GM23338 (cell line): ENCODE data around the gene UNK. TPM values are rescaled to one million over a fixed set of nuclear protein-coding genes. Genes with fewer than 3 reads are reported as not detected.

Experiments
- ATAC-seq: fragments of 200-7000 bp; cut with Tn5 transposase; 3 replicates; pipeline ENCODE4 v1.9.1; 2020
- DNase-seq: peaks from one replicate; pipeline ENCODE4 v3.0.0-alpha.2; 2015; ENCODE audit warnings: low spot score
- H2AFZ ChIP-seq: fragments of 200-600 bp; sonication (generic); 2 replicates; pipeline ENCODE4 v1.8.0; 2016; ENCODE audit warnings: antibody characterized with exemption, mild to moderate bottlenecking, moderate library complexity
- H3F3A ChIP-seq: fragments of 200-600 bp; sonication (generic); replicated peaks from 2 replicates; pipeline ENCODE4 v1.8.0; 2017; ENCODE audit warnings: antibody characterized with exemption, mixed run types, low read depth
- H3K27ac ChIP-seq: fragments of 200-600 bp; sonication (generic); 2 replicates; pipeline ENCODE4 v1.6.1; 2016; ENCODE audit warnings: low read depth
- H3K27me3 ChIP-seq: fragments of 200-600 bp; sonication (generic); 2 replicates; pipeline ENCODE4 v1.8.0; 2016; ENCODE audit warnings: mild to moderate bottlenecking, mixed run types, moderate library complexity; ENCODE audit not compliant: insufficient read depth
- H3K36me3 ChIP-seq: fragments of 200-600 bp; sonication (generic); 2 replicates; pipeline ENCODE4 v1.8.0; 2016; ENCODE audit warnings: mild to moderate bottlenecking; ENCODE audit not compliant: insufficient read depth
- H3K4me1 ChIP-seq: fragments of 200-600 bp; sonication (generic); 2 replicates; pipeline ENCODE4 v1.8.0; 2016; ENCODE audit warnings: mild to moderate bottlenecking, moderate library complexity; ENCODE audit not compliant: insufficient read depth
- H3K4me2 ChIP-seq: fragments of 200-600 bp; sonication (generic); 2 replicates; pipeline ENCODE4 v1.7.1; 2017; ENCODE audit warnings: mixed run types
- H3K4me3 ChIP-seq: fragments of 200-600 bp; sonication (generic); 2 replicates; pipeline ENCODE4 v1.6.1; 2016; ENCODE audit warnings: mixed run types
- H3K79me2 ChIP-seq: fragments of 200-600 bp; sonication (generic); replicated peaks from 2 replicates; pipeline ENCODE4 v1.8.0; 2017; ENCODE audit warnings: mild to moderate bottlenecking; ENCODE audit not compliant: insufficient read depth
- H3K9me2 ChIP-seq: fragments of 200-600 bp; sonication (generic); 2 replicates; pipeline ENCODE4 v1.8.0; 2017; ENCODE audit not compliant: insufficient read depth
- H4K20me1 ChIP-seq: fragments of 200-600 bp; sonication (generic); replicated peaks from 2 replicates; pipeline ENCODE4 v1.8.0; 2017; ENCODE audit warnings: mild to moderate bottlenecking; ENCODE audit not compliant: insufficient read depth
- H3K27ac Mint-ChIP-seq: 2 replicates; pipeline ENCODE4 v1.8.0; 2020; ENCODE audit warnings: inconsistent platforms, mild to moderate bottlenecking, moderate library complexity, mixed read lengths
- H3K27me3 Mint-ChIP-seq: 3 replicates; pipeline ENCODE4 v1.8.0; 2022; ENCODE audit warnings: low read depth, mild to moderate bottlenecking, moderate library complexity, mixed read lengths, inconsistent platforms; ENCODE audit not compliant: insufficient read depth, poor library complexity
- H3K36me3 Mint-ChIP-seq: 3 replicates; pipeline ENCODE4 v1.8.0; 2021; ENCODE audit warnings: low read depth, mild to moderate bottlenecking, inconsistent platforms, moderate library complexity, mixed read lengths
- H3K4me1 Mint-ChIP-seq: 3 replicates; pipeline ENCODE4 v1.8.0; 2020; ENCODE audit warnings: mild to moderate bottlenecking, inconsistent platforms, mixed read lengths
- H3K4me3 Mint-ChIP-seq: 3 replicates; pipeline ENCODE4 v1.8.0; 2021; ENCODE audit warnings: moderate library complexity, mild to moderate bottlenecking, inconsistent platforms, mixed read lengths
- H3K9me3 Mint-ChIP-seq: 3 replicates; pipeline ENCODE4 v1.8.0; 2020; ENCODE audit warnings: moderate library complexity, mild to moderate bottlenecking, inconsistent platforms, mixed read lengths
- CREB1 ChIP-seq: fragments of 250-450 bp; sonication (Bioruptor Pico); IDR thresholded peaks from 2 replicates; pipeline ENCODE4 v1.5.0; 2020; ENCODE audit warnings: low read depth, mild to moderate bottlenecking, moderate library complexity
- CTCF ChIP-seq, 2 experiments: fragments of 200-600 bp in 1 of 2; sonication (generic) in 1 of 2; conservative IDR thresholded peaks; 2 replicates each; pipeline versions ENCODE4 v1.5.1 to v1.6.1; 2016 to 2017; ENCODE audit warnings: antibody characterized with exemption in 2 of 2, low read depth in 2 of 2, mild to moderate bottlenecking in 2 of 2, moderate library complexity in 1 of 2
- ETS1 ChIP-seq: IDR thresholded peaks from 2 replicates; pipeline ENCODE4 v1.6.1; 2016; ENCODE audit warnings: antibody characterized with exemption
- EZH2phosphoT487 ChIP-seq: fragments of 200-600 bp; sonication (generic); IDR thresholded peaks from one replicate; pipeline ENCODE4 v1.8.1; 2018; ENCODE audit warnings: antibody characterized with exemption; ENCODE audit not compliant: unreplicated experiment
- JUNB ChIP-seq: IDR thresholded peaks from one replicate; pipeline ENCODE4 v1.6.1; 2016; ENCODE audit warnings: antibody characterized with exemption; ENCODE audit not compliant: unreplicated experiment
- NANOG ChIP-seq: IDR thresholded peaks from 2 replicates; pipeline ENCODE4 v1.6.1; 2016; ENCODE audit warnings: antibody characterized with exemption, borderline replicate concordance
- ZNF114 ChIP-seq: fragments of 250-450 bp; sonication (Bioruptor Pico); IDR thresholded peaks from 2 replicates; pipeline ENCODE4 v1.5.0; 2020; ENCODE audit warnings: mild to moderate bottlenecking, moderate library complexity
- ZNF331 ChIP-seq: fragments of 250-450 bp; sonication (Bioruptor Pico); IDR thresholded peaks from 2 replicates; pipeline ENCODE4 v1.5.0; 2020; ENCODE audit warnings: low read depth, mild to moderate bottlenecking, moderate library complexity
- ZNF462 ChIP-seq: fragments of 250-450 bp; sonication (Bioruptor Pico); IDR thresholded peaks from 2 replicates; pipeline ENCODE4 v1.5.0; 2020; ENCODE audit warnings: mild to moderate bottlenecking, moderate library complexity
- polyA plus RNA-seq: library from polyadenylated mRNA; unstranded; fragments of >200 nt; fragmentation: Nextera tagmentation; extraction: Ambion mirVana; gene quantifications from 2 replicates; pipeline ENCODE4 v1.2.1, GENCODE V29; 2016
- total RNA-seq: library from RNA; depleted of rRNA; stranded (reverse); fragments of >200 nt; shearing (Covaris generic); gene quantifications from 2 replicates; pipeline ENCODE4 v1.2.3, GENCODE V29; 2014

UNK gene
- total and polyA plus RNA-seq, 2 experiments from 2014 or later: 21.8 to 65.2 TPM

DNA sequence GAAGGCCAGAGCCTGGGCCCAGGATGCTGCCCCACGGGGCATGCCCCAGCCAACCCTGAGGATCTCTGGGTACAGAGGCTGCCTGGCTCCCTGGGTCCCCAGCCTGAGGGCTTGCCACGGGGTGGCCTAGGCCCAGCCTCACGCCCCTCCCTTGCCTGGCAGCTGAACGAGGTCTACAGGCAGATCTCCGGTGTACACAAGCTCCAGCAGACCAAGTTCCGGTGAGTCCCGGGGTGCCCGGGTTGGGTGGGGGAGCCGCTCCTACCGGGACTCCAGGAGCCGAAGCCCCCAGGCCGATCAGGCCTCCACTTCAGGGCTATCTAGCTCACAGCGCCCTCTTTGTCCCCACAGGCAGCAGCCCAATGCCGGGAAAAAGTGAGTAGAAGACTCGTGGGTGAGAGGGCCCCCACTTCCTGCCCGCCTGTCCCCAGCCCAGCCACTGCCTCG lies 44.0 kb upstream of the UNK start:
- H3K4me1 Mint-ChIP-seq: 0 out of 3 replicates have a peak, but pooled peaks cover 6% of the 10 kb centered on the region
- H3K27me3 ChIP-seq: no peaks in the 10 kb centered on the region
- H3K27me3 Mint-ChIP-seq: peaks cover 6% of the 10 kb centered on the region
- DNase-seq (no peak), ATAC-seq (peak; percentile 45)
- H3F3A ChIP-seq: no peaks in the 10 kb centered on the region
- H3K36me3 ChIP-seq: no peaks in the 10 kb centered on the region
- H3K27ac ChIP-seq: no peak overlapping the region
- no peak overlapping the region for H2AFZ ChIP-seq
- H3K4me2 ChIP-seq: no peak overlapping the region
- no peaks in the 10 kb centered on the region for H3K4me1 ChIP-seq
- TF ChIP-seq CTCF (conservative IDR thresholded peaks at IDR 0.05; ENCODE audit: low read depth in 2 of 2): peak; percentile 10 to 38; a peak in 2 of 4 replicates
- no peak for TF ChIP-seq NANOG
- H3K4me3 Mint-ChIP-seq: no peak overlapping the region
- H3K9me3 Mint-ChIP-seq: no peaks in the 10 kb centered on the region
- H3K36me3 Mint-ChIP-seq: no peaks in the 10 kb centered on the region; the same call in 2 of the 3 replicates
- H3K4me3 ChIP-seq: no peak overlapping the region
- H3K27ac Mint-ChIP-seq: no peak overlapping the region
- H3K79me2 ChIP-seq: no peaks in the 10 kb centered on the region
- no peaks in the 10 kb centered on the region for H4K20me1 ChIP-seq
- no peaks in the 10 kb centered on the region for H3K9me2 ChIP-seq

DNA sequence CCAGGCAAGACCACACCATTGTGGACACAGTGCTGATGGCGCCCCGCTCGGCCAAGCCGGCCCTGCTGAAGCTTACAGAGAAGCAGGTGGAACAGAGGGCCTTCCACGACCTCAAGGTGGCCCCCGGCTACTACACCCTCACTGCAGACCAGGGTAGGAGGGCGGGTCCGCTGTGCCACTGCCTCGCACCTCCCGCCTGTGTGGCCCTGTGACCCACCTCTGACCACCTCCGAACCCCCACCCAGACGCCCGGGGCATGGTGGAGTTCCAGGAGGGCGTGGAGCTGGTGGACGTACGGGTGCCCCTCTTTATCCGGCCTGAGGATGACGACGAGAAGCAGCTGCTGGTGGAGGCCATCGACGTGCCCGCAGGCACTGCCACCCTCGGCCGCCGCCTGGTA lies 42.3 kb upstream of the UNK start:
- DNase-seq (no peak), ATAC-seq (no peak)
- no peaks in the 10 kb centered on the region for H4K20me1 ChIP-seq
- Mint-ChIP-seq H3K9me3 (no peaks in the 10 kb centered on the region), H3K36me3 (no peaks in the 10 kb centered on the region), H3K4me1 (0 out of 3 replicates have a peak, but pooled peaks cover 6% of the 10 kb centered on the region), H3K27ac (no peak overlapping the region), H3K4me3 (no peak overlapping the region), H3K27me3 (peaks cover 6% of the 10 kb centered on the region)
- H3K4me1 ChIP-seq: no peaks in the 10 kb centered on the region
- H3K27ac ChIP-seq: no peak overlapping the region
- no peaks in the 10 kb centered on the region for H3F3A ChIP-seq
- no peak overlapping the region for H2AFZ ChIP-seq
- H3K4me3 ChIP-seq: no peak overlapping the region
- H3K4me2 ChIP-seq: no peak overlapping the region
- H3K9me2 ChIP-seq: no peaks in the 10 kb centered on the region
- no peaks in the 10 kb centered on the region for H3K36me3 ChIP-seq
- H3K79me2 ChIP-seq: no peaks in the 10 kb centered on the region
- no peaks in the 10 kb centered on the region for H3K27me3 ChIP-seq
- no peak for TF ChIP-seq JUNB
- no peak for TF ChIP-seq ZNF331
- TF ChIP-seq CREB1 (CRISPR knock-in tag): no peak
- TF ChIP-seq ETS1: no peak
- no peak for TF ChIP-seq EZH2phosphoT487
- TF ChIP-seq CTCF (conservative IDR thresholded peaks at IDR 0.05; ENCODE audit: low read depth in 2 of 2): no peak
- TF ChIP-seq ZNF114 (CRISPR knock-in tag): no peak
- TF ChIP-seq ZNF462 (CRISPR knock-in tag): no peak
- TF ChIP-seq NANOG: no peak
